HG03378 (cell line): ENCODE measurements around the gene KRT38.
"Not testable (repeated sequence)": the region's sequence is repeated elsewhere in the genome, so short reads cannot be mapped to it uniquely, and the experiment has no call there.

ENCODE experiments used
- ATAC-seq: cut with Tn5 transposase; IDR thresholded peaks from one replicate; pipeline ENCODE4 v1.9.1; 2021; ENCODE audit warnings: mild to moderate bottlenecking, moderate library complexity; ENCODE audit not compliant: unreplicated experiment

Gene KRT38

DNA sequence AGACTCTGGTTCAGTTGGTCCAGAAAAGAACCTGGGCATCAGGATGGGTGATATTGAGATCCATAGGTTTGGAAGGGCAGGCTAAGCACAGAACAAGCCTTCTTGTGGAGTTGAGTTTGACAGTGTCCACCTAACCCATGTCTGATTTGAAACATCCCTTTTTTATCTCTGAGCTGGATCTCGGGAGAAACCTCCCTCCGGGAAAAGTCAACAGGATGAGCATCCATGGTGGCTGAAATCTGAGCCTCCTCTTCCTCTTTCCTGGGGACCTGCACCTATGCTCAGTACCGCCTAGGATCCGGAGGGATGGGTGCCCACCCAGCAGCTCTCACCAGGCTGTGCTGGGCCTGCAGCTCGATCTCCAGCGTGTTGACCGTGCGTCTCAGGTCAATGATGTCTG is 23.0 kb upstream of the KRT38 start:
- no peak for ATAC-seq

DNA sequence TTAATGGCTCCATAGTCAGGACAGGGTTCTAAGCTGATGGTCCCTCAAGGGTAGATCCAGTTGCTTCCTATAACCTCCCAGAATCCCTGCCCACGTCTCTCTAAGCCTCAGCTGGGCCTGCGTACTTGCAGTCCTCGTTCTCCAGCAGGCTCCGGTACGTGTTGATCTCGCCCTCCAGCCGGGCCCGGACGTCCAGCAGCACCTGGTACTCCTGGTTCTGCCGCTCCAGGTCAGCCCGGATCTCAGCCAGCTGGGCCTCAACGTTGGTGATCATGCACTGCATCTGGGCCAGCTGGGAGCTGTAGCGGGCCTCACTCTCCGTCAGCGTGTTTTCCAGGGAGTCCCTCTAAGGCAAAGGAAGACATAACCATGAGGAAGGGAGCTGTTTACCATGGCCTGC is 21.9 kb upstream of the KRT38 start:
- ATAC-seq, result no peak

DNA sequence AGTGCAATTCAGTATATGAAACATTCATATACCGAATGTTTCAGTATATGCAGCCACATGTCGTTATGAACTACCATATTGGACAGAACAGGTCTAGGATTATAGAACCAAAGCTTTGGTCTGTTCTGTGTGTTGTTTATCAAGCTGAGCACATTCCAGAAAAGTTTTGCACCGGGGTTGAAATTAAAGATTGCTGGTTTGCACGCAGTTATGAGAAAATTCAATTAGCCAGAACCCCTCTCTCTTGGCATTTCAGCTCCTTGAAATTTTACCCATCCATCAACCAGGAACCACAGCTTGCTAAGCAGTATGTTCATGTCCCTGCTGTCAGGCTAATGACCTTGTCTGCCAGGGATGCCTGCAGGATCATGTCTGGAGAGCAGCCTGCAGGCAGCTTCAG is 16.9 kb upstream of the KRT38 start:
- no peak for ATAC-seq

DNA sequence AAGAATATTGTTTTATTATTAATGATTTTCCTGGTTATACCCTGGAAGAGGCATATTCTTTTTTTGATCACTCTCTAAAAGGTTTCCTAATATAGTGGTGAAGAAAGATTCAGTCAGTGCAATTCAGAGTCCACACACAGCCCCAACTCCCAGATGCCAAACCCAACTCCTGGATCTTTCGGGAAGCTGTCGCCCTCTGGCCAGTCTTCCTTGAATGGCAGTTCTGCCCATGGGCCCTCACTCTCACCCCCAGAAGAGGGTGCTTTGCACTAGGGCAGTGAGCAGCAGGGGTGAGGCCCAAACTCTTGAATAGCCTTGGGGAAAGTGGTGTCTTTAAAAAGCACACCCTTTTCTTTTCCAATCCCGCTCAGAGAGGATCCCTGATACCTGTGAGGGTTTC is 15.4 kb upstream of the KRT38 start:
- no peak for ATAC-seq

DNA sequence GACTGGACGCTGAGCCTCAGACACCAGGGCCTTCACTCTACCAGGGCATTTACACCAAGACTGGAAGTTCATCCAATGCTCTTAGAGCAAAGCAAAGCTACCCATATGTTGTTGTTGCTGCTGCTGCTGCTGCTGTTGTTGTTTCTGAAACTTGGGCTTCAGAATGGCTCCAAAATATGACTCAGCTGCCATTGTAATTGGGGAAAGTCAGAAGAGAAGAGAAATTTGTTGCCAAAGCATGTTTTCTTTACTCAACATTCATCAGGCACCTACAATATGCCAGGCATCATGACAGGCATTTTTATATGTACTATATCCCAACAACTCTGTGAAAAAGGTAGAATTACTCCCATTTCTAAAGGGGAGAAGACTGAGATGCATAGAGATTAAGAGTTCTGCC is 14.5 kb upstream of the KRT38 start:
- no peak for ATAC-seq

DNA sequence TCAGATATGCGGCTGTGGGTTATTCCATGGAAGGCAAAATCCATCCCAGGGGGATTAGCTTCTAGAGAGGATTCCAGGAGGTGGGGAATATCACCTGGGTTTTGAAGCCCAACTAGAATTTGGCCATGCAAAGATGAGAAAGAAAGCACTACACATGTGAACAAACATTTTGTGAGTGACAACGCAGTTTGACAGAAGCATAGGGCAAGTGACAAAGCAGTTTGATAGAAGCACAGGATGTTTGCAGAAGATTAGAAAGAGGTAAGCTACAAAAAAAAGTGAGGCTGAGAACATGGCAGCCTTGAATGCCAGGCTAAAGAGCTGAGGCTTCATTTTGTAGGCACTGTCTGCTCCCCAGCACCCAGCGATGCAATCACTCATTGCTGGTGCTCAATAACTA is 12.3 kb upstream of the KRT38 start:
- ATAC-seq, result no peak

DNA sequence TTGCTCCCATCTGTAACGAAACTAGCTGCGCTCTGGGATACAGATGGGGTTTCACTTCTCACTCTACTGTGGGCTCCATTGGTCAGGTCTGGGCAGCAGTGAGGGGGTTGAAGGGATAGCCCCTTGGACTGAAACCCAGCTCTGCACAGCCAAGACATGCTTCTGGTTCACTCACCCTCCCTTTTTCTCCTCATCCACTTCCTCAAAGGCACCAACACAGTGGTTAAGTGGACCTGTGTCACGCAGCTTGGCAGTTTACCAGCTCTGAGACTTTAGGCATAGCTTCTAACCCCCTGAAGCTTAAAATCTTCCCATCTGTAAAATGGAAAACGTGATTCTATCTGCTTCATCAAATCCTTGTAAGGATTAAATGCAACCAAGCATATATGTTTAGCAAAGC is 11.5 kb upstream of the KRT38 start:
- no peak for ATAC-seq

DNA sequence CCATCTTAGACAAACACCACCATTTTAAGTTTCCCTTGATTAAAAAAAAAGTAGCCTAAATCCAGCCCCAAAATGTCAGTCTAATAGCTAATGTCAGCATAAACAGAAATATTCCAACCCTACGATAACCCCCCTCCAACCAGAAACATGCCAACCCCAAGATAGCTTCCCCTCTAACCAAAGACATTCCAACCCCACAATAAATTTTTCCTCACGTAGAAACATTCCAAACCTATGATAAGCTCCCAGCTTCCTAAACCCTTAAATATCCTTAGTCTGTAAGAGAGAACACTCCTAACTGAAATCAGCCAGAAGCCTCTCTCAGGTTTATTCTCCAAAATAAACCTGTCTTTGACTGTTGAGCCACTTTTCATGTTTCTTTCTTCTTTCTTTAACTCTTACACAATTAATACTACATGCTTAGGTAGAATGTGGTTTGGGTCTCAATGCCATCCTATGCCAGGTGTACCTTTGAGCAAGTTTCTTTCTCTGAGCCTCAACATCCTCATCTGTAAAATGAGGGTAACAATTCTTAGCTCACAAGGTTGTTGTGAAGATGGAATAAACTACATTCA is 10.5 kb upstream of the KRT38 start:
- no peak for ATAC-seq

DNA sequence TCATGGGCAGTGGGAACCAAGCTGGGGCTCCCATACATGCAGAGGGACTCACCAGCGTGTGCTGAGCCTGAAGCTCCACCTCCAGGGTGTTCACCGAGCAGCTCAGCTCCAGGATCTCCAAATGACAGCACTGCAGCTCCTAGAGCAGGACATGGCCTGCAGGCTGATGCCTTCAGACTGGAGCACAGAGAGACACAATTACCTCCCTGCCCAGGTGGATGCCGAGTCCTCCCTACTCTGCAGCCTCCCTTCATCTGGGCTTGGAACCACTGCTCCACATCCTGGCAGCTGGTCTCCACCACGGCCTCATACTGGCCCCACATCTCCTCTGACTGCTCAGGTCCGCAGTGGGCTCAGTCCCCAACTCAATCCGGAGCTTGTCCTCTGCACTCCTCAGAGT is 8.2 kb upstream of the KRT38 start:
- no peak for ATAC-seq

DNA sequence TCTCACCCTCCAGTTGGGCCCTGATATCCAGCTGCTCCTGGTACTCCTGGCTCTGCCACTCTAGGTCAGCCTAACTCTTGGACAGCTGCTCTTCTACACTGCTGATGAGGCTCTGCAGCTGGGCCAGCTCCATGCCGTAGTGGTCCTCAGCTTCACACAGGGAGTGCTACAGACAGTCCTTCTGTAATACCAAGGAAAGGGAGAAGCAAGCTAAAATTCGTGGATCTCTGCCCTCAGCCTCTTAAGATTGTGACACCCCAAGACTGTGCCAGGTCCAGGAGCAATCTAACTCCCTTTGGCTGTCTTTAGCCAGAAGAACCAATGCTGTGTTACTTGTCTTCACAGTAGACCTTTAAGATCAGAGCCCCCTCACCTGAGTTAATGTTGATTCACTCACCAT is 7.7 kb upstream of the KRT38 start:
- no peak for ATAC-seq

DNA sequence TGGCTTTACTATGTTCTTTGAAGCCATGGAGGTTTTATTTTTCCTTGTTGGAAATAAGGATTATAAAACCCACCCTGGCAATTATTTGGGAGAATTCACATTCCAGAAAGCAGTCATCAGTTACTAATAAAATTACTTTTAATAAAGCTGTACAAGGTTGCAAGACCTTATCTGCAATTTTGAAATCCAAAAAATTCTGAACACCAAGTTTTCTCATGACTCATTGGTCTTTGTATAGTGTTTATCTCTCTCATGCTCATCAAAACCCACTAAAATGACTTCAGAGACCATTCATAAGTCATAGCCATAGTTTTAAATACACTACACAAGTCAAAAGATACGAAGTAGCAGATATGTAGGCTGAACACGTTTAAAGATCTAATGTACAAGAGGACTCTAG is 6.0 kb upstream of the KRT38 start:
- ATAC-seq, result no peak

DNA sequence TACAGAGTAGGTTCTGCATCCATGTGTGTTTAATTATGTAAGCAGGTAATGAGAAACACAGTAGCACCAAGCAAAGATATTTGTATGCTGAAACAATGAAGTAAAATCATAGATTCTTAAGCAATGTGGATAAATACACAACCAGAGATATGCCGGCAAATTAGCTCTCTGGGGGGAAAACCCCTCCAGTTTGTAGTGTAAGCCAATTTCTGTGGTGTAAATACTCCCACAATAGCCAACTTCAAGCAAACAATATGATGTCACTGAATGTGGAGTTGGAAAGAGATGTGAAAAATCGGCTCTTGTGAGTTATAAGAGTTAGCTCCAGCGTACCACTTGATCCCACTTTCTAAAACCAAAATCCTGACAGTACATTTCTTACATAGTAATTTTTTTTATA is 3.9 kb upstream of the KRT38 start:
- ATAC-seq, result no peak

DNA sequence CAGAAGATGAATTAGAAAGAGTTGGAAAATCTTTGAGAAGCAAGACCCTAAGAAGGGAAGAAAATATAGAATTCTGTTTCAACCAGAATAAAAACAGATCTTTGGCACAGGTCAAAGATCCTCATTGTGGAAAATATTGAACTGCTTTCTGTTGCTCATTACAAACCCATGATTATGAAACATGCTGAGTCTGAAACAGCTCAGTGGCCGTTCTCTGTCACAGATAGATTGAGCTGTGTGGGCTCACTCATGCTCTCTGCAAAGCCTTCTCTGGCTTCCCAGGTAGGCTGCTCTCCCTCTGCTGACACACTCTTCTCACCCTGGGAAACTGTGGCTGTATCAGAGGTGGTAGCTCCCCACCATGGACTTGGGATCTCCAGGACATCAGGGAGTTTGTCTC is 3.4 kb upstream of the KRT38 start:
- no peak for ATAC-seq

DNA sequence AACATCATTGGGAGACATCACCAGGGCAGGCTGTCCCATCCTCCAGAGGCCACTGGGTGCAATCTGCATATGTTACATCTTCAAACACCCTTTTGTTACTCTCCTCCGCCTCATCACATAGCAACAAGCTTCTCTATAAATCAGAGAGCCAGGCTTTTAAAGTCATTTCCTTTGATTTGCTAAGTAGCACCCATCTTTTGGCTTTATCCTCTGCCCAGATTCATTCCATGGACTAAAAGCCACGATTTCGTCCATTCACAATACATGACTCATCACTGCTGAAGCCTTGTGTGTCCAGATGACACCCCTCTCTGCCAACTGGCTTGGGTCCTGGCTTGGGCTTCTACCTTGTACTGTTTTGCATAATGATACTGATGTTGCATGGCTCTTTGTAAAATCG is 2.0 kb upstream of the KRT38 start:
- no peak for ATAC-seq

DNA sequence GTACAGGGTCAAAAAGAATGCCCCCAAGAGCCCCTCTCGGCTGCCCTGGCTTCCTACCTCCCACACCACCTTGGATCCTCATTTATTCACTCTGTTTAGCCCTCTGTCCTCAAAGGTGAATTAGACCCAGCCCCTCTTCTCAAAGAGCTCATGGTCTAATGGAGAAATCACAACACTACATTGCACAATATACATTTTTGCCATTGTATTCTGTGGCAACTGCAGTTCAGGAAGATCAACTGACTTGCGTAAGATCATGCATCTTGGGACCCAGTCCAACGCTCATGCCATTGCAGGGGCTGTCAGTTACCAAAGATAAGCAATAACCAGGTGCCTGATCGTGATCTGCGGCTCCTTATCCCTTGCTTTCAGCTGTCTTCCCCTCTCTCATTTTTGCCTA is 1.4 kb downstream of the KRT38 start:
- ATAC-seq, result no peak

DNA sequence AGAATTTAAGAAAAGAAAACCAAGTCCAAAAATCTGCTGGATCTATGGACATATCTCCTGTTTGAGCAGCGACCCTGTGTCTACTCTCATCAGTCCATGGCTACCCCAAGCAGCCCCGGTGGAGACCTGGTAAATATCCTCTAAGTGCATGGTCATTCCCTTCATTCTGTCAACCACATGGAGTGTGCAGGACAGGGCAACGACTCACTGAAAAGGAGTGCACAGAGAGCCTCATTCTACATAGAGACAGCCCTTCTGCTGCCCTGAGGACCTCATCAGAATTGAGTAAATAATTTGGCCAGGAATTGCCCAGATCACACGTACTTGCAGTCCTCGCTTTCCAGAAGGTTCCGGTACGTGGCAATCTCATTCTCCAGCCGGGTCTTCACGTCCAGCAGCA is 3.0 kb downstream of the KRT38 start:
- no peak for ATAC-seq

DNA sequence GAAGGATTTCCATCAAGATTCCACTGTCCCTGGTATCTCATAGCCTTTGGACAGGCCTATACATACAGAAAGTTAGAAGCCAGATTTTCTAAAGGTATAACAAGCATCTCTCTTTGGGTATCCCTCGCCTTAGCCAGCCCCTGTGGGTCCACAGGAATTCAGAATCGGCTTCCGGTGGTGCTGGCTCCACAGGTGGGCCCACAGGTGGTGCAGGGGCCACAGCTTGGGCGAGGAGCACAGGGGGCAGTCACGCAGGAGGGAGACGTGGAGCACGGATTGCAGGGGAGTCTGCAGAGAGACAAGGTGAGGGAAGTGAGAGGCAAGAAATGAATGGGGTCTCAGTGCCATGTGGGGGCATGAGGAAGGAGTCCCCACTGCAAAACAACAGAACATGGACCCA is 3.5 kb downstream of the KRT38 start:
- ATAC-seq, result no peak

DNA sequence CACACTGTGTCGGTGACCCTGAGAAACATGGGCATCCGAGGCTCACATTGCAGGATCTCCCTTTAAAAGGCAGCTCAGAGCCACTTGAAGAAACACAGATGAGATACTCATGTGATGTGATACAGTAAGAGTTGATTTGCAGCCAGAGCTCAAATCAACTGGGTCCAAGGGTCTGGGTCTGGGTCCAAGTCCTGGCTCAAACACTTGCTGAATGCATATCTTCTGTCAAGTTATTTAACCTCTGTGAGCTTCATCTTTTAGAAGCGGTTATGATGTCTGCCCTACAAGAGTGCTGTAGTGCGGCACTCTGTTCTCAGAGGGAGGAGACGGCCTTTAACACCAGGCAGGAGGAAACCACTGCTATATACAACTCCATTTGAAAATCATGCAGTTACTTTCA is 6.4 kb downstream of the KRT38 start:
- ATAC-seq, result no peak

DNA sequence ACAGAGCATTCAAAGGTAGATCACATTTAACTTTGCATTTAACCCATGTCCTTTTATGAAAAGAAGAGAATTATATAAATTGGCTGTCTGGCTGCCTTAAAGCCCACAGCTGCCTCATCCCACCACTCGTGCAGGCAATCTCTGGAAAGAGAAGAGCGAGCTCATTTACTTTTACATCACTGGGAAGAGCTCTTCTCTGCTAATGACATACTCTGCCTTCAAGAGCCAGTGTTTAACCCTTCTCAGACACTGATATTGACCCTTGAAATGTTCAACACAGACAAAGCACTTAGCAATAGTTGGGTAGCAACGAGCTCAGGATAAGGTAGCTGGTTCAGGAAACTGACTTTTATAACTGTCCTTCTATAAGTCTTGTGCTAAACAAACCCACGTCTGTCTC is 6.8 kb downstream of the KRT38 start:
- ATAC-seq, result no peak

DNA sequence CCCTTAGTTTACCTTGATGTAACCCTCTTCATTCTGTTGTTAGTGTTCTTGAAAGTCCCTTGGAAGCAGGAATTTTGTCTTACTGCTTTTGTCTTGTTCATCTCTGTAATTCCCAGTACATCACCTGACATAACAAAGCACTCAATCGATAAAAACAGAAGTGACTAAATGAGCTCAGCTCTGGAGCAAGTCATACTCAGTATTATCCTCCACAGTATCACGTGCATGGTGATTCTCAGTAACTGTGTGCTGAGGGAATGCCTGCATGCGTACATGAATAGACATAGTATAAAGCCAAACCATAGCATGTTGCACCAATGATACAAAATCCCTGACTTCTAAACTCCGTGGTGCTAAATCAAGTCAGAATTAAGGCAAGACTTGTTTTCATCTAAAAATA is 7.2 kb downstream of the KRT38 start:
- no peak for ATAC-seq

DNA sequence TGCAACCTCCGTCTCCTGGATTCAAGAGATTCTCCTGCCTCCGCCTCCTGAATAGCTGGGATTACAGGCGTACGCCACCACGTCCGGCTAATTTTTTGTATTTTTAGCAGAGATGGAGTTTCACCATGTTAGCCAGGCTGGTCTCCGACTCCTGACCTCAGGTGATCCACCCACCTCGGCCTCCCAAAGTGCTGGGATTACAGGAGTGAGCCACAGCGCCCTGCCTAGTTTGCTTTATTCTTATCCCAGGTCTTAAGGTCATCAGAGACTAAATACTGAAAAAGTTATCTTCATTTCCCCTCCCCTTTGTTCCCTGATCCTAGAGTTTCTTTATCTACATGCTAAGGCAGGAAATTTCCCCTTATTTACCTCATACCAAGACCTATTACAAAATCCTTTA is 10.4 kb downstream of the KRT38 start:
- not testable (repeated sequence) for ATAC-seq

DNA sequence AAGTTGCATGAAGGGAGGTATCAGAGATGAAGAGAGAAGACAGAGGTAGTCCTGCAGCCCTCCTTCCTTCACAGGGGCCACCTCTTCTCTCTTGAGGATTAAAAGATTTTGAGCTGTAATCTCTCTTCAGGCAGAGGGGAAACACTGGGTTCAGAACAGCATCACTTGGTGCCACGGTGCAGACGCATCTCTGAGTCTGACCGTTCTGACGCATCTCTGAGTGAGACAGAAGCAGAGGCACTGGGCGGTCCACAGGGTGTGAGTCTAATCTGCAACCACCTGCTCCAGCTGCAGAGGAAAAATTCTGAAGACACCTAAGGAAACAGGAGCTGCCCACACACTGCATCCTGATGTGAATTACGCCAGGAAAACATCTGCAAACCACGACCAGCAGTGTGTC is 11.1 kb downstream of the KRT38 start:
- ATAC-seq, result no peak

DNA sequence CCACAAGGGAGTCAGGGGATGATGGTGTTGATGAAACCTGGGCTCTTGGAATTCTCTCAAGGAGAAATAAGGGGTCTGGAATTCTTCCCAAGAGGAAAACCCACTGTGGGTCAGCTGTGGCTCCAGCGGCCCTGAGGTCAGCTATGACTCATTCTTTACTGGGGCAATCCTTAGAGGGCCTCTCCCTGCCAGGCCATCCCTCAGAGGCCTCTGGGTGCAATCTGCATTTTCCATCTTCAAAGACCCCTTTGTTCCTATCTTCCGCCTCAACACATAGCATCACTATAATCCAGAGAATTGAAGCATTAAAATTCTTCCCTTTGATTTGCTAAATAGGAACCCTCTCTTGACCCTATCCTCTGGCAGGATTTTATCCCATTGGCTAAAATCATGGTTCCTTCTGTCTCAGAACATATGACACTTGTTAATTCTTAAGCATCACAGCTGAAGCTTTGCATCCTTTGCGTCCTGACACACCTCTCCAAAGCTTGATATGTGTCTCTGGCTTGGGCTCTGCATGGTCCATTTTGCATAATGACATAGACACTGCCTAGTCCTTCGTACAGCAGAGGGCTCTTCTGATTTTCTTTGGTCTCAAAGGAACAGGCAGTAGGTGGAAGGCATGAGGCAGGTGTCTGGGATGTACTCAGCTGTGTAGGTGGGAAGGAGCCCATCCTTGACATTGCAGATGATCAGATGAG is 12.0 kb downstream of the KRT38 start:
- ATAC-seq, result no peak
